22Rv1 (cell line): ENCODE data around the gene RTN4R.

Source experiments
- H3K27ac ChIP-seq: fragments of 450-650 bp; 2 replicates; pipeline ENCODE4 v1.5.1; 2017
- ZFX ChIP-seq: fragments of 450-650 bp; IDR thresholded peaks from 2 replicates; pipeline ENCODE4 v1.6.1; 2017; ENCODE audit warnings: antibody characterized with exemption, borderline replicate concordance
- TF ChIP-seq, protein P1 (sequence below): fragments of 450-650 bp; IDR thresholded peaks from 2 replicates; pipeline ENCODE4 v1.5.1; 2017; ENCODE audit warnings: mild to moderate bottlenecking

RTN4R gene

DNA sequence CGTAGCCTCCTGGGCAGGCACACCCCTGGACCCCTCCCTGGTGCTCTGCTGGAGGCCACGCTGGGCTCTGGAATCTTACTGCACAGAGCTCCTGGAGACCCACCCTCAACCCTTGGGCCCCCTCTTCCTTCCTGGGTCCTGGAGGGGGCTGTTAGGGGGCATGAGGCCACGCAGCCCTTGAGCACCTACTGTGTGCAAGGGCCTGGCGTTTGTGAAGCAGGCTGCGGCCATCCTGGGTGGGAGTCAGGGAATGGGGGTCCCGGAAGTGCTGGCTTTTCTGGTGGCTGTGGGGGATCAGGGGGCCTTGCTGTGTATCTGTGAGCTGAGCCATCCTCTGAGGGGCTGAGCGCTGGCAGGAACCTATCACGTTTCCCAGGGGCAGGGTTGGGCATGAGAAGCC is 76.3 kb downstream of the RTN4R start:
- TF ChIP-seq, protein P1, sequence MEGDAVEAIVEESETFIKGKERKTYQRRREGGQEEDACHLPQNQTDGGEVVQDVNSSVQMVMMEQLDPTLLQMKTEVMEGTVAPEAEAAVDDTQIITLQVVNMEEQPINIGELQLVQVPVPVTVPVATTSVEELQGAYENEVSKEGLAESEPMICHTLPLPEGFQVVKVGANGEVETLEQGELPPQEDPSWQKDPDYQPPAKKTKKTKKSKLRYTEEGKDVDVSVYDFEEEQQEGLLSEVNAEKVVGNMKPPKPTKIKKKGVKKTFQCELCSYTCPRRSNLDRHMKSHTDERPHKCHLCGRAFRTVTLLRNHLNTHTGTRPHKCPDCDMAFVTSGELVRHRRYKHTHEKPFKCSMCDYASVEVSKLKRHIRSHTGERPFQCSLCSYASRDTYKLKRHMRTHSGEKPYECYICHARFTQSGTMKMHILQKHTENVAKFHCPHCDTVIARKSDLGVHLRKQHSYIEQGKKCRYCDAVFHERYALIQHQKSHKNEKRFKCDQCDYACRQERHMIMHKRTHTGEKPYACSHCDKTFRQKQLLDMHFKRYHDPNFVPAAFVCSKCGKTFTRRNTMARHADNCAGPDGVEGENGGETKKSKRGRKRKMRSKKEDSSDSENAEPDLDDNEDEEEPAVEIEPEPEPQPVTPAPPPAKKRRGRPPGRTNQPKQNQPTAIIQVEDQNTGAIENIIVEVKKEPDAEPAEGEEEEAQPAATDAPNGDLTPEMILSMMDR = no peak
- TF ChIP-seq ZFX = no peak
- no peak overlapping the region for H3K27ac ChIP-seq
